ENCODE measurements around the gene OR2AG2.

- TF ChIP-seq NFRKB (IDR thresholded peaks at IDR 0.05) (no peak), CTBP1 (IDR thresholded peaks at IDR 0.05; ENCODE audit: borderline replicate concordance) (no peak)
Measured at GRCh38 chr11:6717426-6717825, 54.4 kb downstream of the OR2AG2 start.
